Liver (tissue), 9 donors: Measurements from ENCODE around the gene MYO10. TPM values are rescaled to one million over a fixed set of nuclear protein-coding genes. Genes with fewer than 3 reads are reported as not detected.

Experiments
- DNase-seq: peaks from one replicate; pipeline ENCODE4 v3.0.0-alpha.2; 2017; ENCODE audit warnings: low spot score
- H3K27ac ChIP-seq, 2 donors: one replicate each; pipeline ENCODE4 v1.7.0; 2013; ENCODE audit warnings: inconsistent platforms in 2 of 2, low read length in 2 of 2, control low read depth in 1 of 2, low read depth in 1 of 2, mild to moderate bottlenecking in 1 of 2
- H3K27me3 ChIP-seq, 4 donors: one replicate each; pipeline versions ENCODE4 v1.6.1 to v1.7.0; 2013; ENCODE audit warnings: low read length in 3 of 4, inconsistent platforms in 1 of 4, mild to moderate bottlenecking in 1 of 4, moderate library complexity in 1 of 4; ENCODE audit not compliant: control insufficient read depth in 4 of 4, insufficient read depth in 4 of 4
- H3K36me3 ChIP-seq, 4 donors: one replicate each; pipeline versions ENCODE4 v1.6.1 to v1.7.0; 2013; ENCODE audit warnings: low read length in 3 of 4, mild to moderate bottlenecking in 3 of 4, low read depth in 1 of 4, moderate library complexity in 1 of 4; ENCODE audit not compliant: control insufficient read depth in 4 of 4, insufficient read depth in 3 of 4
- H3K4me1 ChIP-seq, 4 donors: one replicate each; pipeline versions ENCODE4 v1.6.1 to v1.7.0; 2013; ENCODE audit warnings: low read length in 3 of 4, mild to moderate bottlenecking in 3 of 4, moderate library complexity in 1 of 4; ENCODE audit not compliant: control insufficient read depth in 4 of 4, insufficient read depth in 4 of 4
- H3K4me3 ChIP-seq, 3 donors: one replicate each; pipeline versions ENCODE4 v1.6.1 to v1.7.0; 2013; ENCODE audit warnings: low read length in 3 of 3, control low read depth in 1 of 3, low read depth in 1 of 3, mild to moderate bottlenecking in 1 of 3
- H3K9ac ChIP-seq, 2 donors: one replicate each; pipeline ENCODE4 v1.7.0; 2013; ENCODE audit warnings: low read length in 2 of 2, mild to moderate bottlenecking in 2 of 2, moderate library complexity in 2 of 2, control low read depth in 1 of 2, low read depth in 1 of 2
- H3K9me3 ChIP-seq, 4 donors: one replicate each; pipeline versions ENCODE4 v1.6.1 to v1.7.0; 2013; ENCODE audit warnings: low read length in 3 of 4; ENCODE audit not compliant: control insufficient read depth in 4 of 4
- CTCF ChIP-seq: fragments of 150-350 bp; IDR thresholded peaks from 2 replicates; pipeline ENCODE4 v1.5.1; 2017; ENCODE audit warnings: improper control_type of control experiment, low read depth, low read length; ENCODE audit not compliant: missing input control
- FOXA1 ChIP-seq: IDR thresholded peaks from 2 replicates; pipeline ENCODE4 v1.6.1; 2016; ENCODE audit warnings: antibody characterized with exemption
- FOXA2 ChIP-seq: IDR thresholded peaks from 2 replicates; pipeline ENCODE4 v1.6.1; 2016; ENCODE audit warnings: antibody characterized with exemption
- GABPA ChIP-seq, 2 donors: IDR thresholded peaks in 1 of 2; conservative IDR thresholded peaks in 1 of 2; 2 replicates each; pipeline ENCODE4 v1.6.1; 2016; ENCODE audit warnings: antibody characterized with exemption in 2 of 2, mild to moderate bottlenecking in 1 of 2, moderate library complexity in 1 of 2
- HNF4A ChIP-seq, 2 donors: conservative IDR thresholded peaks; 2 replicates each; pipeline ENCODE4 v1.6.1; 2016; ENCODE audit warnings: antibody characterized with exemption in 2 of 2, mild to moderate bottlenecking in 2 of 2
- HNF4G ChIP-seq: IDR thresholded peaks from 2 replicates; pipeline ENCODE4 v1.6.1; 2016; ENCODE audit warnings: antibody characterized with exemption
- JUND ChIP-seq, 2 donors: IDR thresholded peaks; 2 replicates each; pipeline ENCODE4 v1.6.1; 2016; ENCODE audit warnings: antibody characterized with exemption in 2 of 2
- MAX ChIP-seq: IDR thresholded peaks from 2 replicates; pipeline ENCODE4 v1.6.1; 2016; ENCODE audit warnings: antibody characterized with exemption
- NR2F2 ChIP-seq: IDR thresholded peaks from 2 replicates; pipeline ENCODE4 v1.6.1; 2016; ENCODE audit warnings: antibody characterized with exemption
- RAD21 ChIP-seq, 2 donors: IDR thresholded peaks; 2 replicates each; pipeline ENCODE4 v1.6.1; 2016; ENCODE audit warnings: antibody characterized with exemption in 2 of 2, mild to moderate bottlenecking in 2 of 2
- REST ChIP-seq: IDR thresholded peaks from 2 replicates; pipeline ENCODE4 v1.6.1; 2016; ENCODE audit warnings: antibody characterized with exemption, mild to moderate bottlenecking
- RXRA ChIP-seq, 2 donors: IDR thresholded peaks; 2 replicates each; pipeline ENCODE4 v1.6.1; 2017 to 2018; ENCODE audit warnings: antibody characterized with exemption in 2 of 2, mild to moderate bottlenecking in 1 of 2
- SP1 ChIP-seq: IDR thresholded peaks from 2 replicates; pipeline ENCODE4 v1.6.1; 2018; ENCODE audit warnings: antibody characterized with exemption, mild to moderate bottlenecking
- TAF1 ChIP-seq: conservative IDR thresholded peaks from 2 replicates; pipeline ENCODE4 v1.6.1; 2016; ENCODE audit warnings: antibody characterized with exemption, mild to moderate bottlenecking
- ZBTB33 ChIP-seq: IDR thresholded peaks from 2 replicates; pipeline ENCODE4 v1.6.1; 2016; ENCODE audit warnings: antibody characterized with exemption
- WGBS: extraction: QIAGEN DNeasy Blood & Tissue Kit; methylation state at CpG from one replicate; pipeline ENCODE4 v1.1.7; 2013; 5-methylcytosine and 5-hydroxymethylcytosine counted together
- polyA plus RNA-seq, 2 donors: library from polyadenylated mRNA; stranded (reverse) in 1 of 2; unstranded in 1 of 2; fragments of 200-250 nt in 1 of 2; fragments of >200 nt in 1 of 2; fragmentation: Nextera tagmentation in 1 of 2; extraction: Ambion mirVana in 1 of 2; gene quantifications; one replicate each; pipeline versions ENCODE4 v1.2.1 to v1.2.3, GENCODE V29; 2013 to 2015
- total RNA-seq, 2 donors: library from RNA; depleted of rRNA; stranded (reverse); fragments of >200 nt; gene quantifications; one replicate each; pipeline ENCODE4 v1.2.3, GENCODE V29; 2014
- donor health status: healthy.
- donor health status: healthy.
- donor health status: healthy.
- donor health status: healthy.
- donor health status: healthy.

MYO10 gene
- total and polyA plus RNA-seq, 4 donors: 4.3 to 15.3 (median 7.1) TPM

- no peak for TF ChIP-seq SP1
- TF ChIP-seq JUND (IDR thresholded peaks at IDR 0.05): no peak
- no peak for TF ChIP-seq HNF4A (conservative IDR thresholded peaks at IDR 0.05)
- no peak for TF ChIP-seq ZBTB33
- TF ChIP-seq GABPA (IDR thresholded peaks at IDR 0.05 in 1 of 2, conservative IDR thresholded peaks at IDR 0.05 in 1 of 2): no peak
- no peak for TF ChIP-seq FOXA2
- TF ChIP-seq RAD21 (IDR thresholded peaks at IDR 0.05): no peak
Measured at GRCh38 chr5:16777432-16777831, 158.7 kb downstream of the MYO10 start (continued).

GRCh38 chr5:16776611-16777251, 159.4 kb downstream of the MYO10 start:
- H3K4me1 ChIP-seq: no peaks in the 10 kb centered on the region
- no peak overlapping the region for H3K4me3 ChIP-seq
- no peaks in the 10 kb centered on the region for H3K36me3 ChIP-seq
- H3K9me3 ChIP-seq: no peaks in the 10 kb centered on the region
- no peak for DNase-seq
- H3K9ac ChIP-seq: no peak overlapping the region
- no peak for TF ChIP-seq MAX
- no peak for TF ChIP-seq FOXA1
- TF ChIP-seq HNF4G: no peak
- TF ChIP-seq ZBTB33: no peak
- no peak for TF ChIP-seq FOXA2
- no peak for TF ChIP-seq JUND (IDR thresholded peaks at IDR 0.05)
- TF ChIP-seq HNF4A (conservative IDR thresholded peaks at IDR 0.05): no peak
- TF ChIP-seq CTCF: peak; percentile 41
- TF ChIP-seq RAD21 (IDR thresholded peaks at IDR 0.05): peak in 1 of 2 donors; percentile 72
- TF ChIP-seq SP1: peak; percentile 59
- no peak for TF ChIP-seq REST
- TF ChIP-seq NR2F2: peak; percentile 27
- peak in 1 of 2 donors; percentile 58 for TF ChIP-seq RXRA (IDR thresholded peaks at IDR 0.05)
- no peak for TF ChIP-seq TAF1
- H3K27me3 ChIP-seq: peaks cover 0 to 2% (median 0%) of the 10 kb centered on the region in 4 donors
- WGBS: 43% methylated on average over 10 of the region's 10 CpGs
- no peak overlapping the region for H3K27ac ChIP-seq
